ENCODE measurements around the gene CAV3. TPM values are rescaled to one million over a fixed set of nuclear protein-coding genes. Genes with fewer than 3 reads are reported as not detected.

CAV3 gene
- total and polyA plus RNA-seq, 9 of the 15 experiments (the other 6 are each of a cell fraction or from before 2014, with no cell fraction given): not detected

- H3K9ac ChIP-seq (ENCODE audit: insufficient read depth in 1 of 2, low read depth in 2 of 2, low read length in 2 of 2): no peak overlapping the region
- peaks cover 3 to 4% of the 10 kb centered on the region in 2 experiments; a peak in 3 of 5 replicates for H3K4me1 ChIP-seq (replicated peaks in 1 of 2; ENCODE audit: control insufficient read depth in 2 of 2, insufficient read depth in 2 of 2, low read length in 2 of 2)
- no peaks in the 10 kb centered on the region for H3K9me1 ChIP-seq (ENCODE audit: control insufficient read depth, insufficient read depth, low read length)
- no peak for ATAC-seq
- H3K4me3 ChIP-seq: no peak overlapping the region
- in situ Hi-C loops (cut with MboI): no loop called here
- no peaks in the 10 kb centered on the region for H3K9me3 ChIP-seq (replicated peaks; ENCODE audit: control insufficient read depth, insufficient read depth, low read depth, low read length)
- H3K4me2 ChIP-seq (ENCODE audit: insufficient read depth, low read length): no peak overlapping the region
- no peak overlapping the region for H3K27ac ChIP-seq (ENCODE audit: extremely low read depth, low read depth, low read length)
- DNase-seq (ENCODE audit: extremely low read depth in 1 of 4, low spot score in 3 of 4): no peak
- ChIA-PET CTCF (ENCODE audit: low intra/inter-chr PET ratio) (no interaction called here), POLR2A (interaction anchor here (0.6 kb wide), 1 partner anchor 693 kb away, joined by 3 read pairs; no protein-coding TSS in a partner anchor)
- H4K20me1 ChIP-seq (replicated peaks; ENCODE audit: control insufficient read depth, insufficient read depth, low read length): peaks cover 6% of the 10 kb centered on the region; the same call in 1 of the 2 replicates
- no peak for FAIRE-seq
- BruUV-seq (replicated peaks): no TSS peak
- intact Hi-C loops (cut with micrococcal nuclease): no loop called here
- H3K79me2 ChIP-seq (ENCODE audit: control insufficient read depth, insufficient read depth, low read length): no peaks in the 10 kb centered on the region
- H2AFZ ChIP-seq (ENCODE audit: low read depth, low read length): no peak overlapping the region
- H3K36me3 ChIP-seq (ENCODE audit: control insufficient read depth, insufficient read depth, low read length): no peaks in the 10 kb centered on the region
- H3K27me3 ChIP-seq (ENCODE audit: control insufficient read depth in 2 of 2, insufficient read depth in 2 of 2, low read length in 2 of 2): peaks cover 7 to 39% of the 10 kb centered on the region in 2 experiments; a peak in 4 of 5 replicates
- 0% methylated on average over 6 of the region's 6 CpGs for WGBS (ENCODE audit: insufficient coverage, low coverage, missing lambda C conversion rate)
- TF ChIP-seq ZFP36 (IDR thresholded peaks at IDR 0.05; ENCODE audit: low read depth, low read length, partially characterized antibody) (peak; percentile 77), ZFP30 (CRISPR knock-in tag; IDR thresholded peaks at IDR 0.05; ENCODE audit: borderline replicate concordance) (no peak), RREB1 (CRISPR knock-in tag; IDR thresholded peaks at IDR 0.05) (no peak), RBM25 (IDR thresholded peaks at IDR 0.05; ENCODE audit: low read depth, low read length, severe bottlenecking) (peak; percentile 31), DEAF1 (CRISPR knock-in tag; IDR thresholded peaks at IDR 0.05) (no peak), ETV1 (tag; conservative IDR thresholded peaks at IDR 0.05; ENCODE audit: low read depth) (no peak), NRF1 (conservative IDR thresholded peaks at IDR 0.05 in 1 of 2, IDR thresholded peaks at IDR 0.05 in 1 of 2) (no peak), ZNF79 (CRISPR knock-in tag; IDR thresholded peaks at IDR 0.05; ENCODE audit: low read depth) (no peak), ZNF551 (CRISPR knock-in tag; IDR thresholded peaks at IDR 0.05) (no peak), ZNF77 (CRISPR knock-in tag; IDR thresholded peaks at IDR 0.05) (no peak), ZNF3 (CRISPR knock-in tag; IDR thresholded peaks at IDR 0.05) (no peak), CEBPG (CRISPR knock-in tag; IDR thresholded peaks at IDR 0.05) (no peak), CEBPG (tag; conservative IDR thresholded peaks at IDR 0.05 in 1 of 2, IDR thresholded peaks at IDR 0.05 in 1 of 2) (peak in 1 of 2 experiments; percentile 65; a peak in 1 of 4 replicates), IRF2 (CRISPR knock-in tag; IDR thresholded peaks at IDR 0.05) (no peak), ZBED1 (IDR thresholded peaks at IDR 0.05) (no peak), MED1 (CRISPR knock-in tag; IDR thresholded peaks at IDR 0.05; ENCODE audit: borderline replicate concordance) (no peak)
Measured at GRCh38 chr3:8743021-8743601, 9.5 kb downstream of the CAV3 start.
